HG03575 (cell line): ENCODE results near the gene NLGN2.
"Not testable (repeated sequence)": the region's sequence is repeated elsewhere in the genome, so short reads cannot be mapped to it uniquely, and the experiment has no call there.

Source experiments
- ATAC-seq: cut with Tn5 transposase; IDR thresholded peaks from one replicate; pipeline ENCODE4 v1.9.1; 2021; ENCODE audit not compliant: unreplicated experiment, insufficient number of reproducible peaks, low FRiP score; ENCODE audit errors: extremely low read depth

NLGN2 gene

DNA sequence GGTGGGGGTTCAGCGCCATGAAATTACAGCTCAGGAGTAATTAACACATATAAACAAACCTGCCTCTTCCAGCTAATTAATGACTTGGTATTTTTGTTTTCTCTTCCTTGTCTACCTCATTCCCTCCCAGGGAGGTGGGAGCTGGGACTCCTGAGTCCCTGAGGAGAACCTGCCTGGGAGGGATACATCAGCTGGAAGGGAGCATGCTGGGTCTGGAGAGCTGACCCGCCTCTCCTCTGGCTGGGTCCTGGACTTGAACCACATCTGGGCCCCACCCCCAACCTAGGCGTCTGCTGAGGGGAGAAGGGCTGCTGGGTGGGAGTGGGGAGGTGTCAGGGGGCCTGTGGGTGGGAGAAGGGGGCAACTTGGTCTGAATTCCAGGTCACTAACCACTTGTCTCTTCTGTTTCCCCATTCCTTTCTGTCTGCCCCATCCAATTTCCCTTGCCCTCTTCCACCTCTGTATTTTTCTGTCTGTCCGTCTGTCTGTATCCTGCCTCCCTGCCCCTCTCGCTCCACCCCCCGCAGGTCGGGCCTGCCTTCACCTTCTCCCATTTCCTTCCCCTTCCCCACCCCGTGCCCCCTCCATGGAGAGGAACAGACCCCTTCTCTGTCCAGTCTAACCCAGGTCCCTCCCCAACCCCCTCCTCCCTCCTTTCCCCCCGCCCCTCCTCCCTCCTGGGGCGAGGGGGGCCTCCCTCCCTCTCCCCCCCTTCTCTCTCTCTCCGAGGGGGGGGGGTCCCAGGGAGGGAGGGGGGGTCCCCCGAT is at the start of gene NLGN2:
Gene NLGN2, plus strand, starts transcription at position 361 of the 767 bp plus-strand sequence. CDS start 411 bp downstream, outside the sequence.
- ATAC-seq, result no peak

DNA sequence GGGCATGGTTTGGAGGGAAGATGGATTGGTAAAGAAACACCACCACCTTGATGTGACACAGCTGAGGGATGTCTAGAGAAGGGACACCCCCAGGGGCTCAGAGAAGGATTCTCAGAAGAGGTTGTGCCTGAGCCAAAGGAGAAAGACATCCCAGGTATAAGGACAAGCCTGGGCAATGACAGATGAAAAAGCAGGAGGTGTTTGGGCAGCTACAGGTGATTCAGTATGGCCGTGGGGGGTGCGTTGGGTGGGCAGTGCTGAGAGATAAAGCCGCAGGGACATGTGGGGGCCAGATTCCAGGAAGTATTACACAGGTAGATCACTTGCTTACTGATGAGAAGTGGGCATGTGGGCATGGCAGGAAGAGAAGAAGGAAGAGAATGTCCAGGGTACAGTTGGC is 45.7 kb upstream of the NLGN2 start:
- ATAC-seq, result no peak

DNA sequence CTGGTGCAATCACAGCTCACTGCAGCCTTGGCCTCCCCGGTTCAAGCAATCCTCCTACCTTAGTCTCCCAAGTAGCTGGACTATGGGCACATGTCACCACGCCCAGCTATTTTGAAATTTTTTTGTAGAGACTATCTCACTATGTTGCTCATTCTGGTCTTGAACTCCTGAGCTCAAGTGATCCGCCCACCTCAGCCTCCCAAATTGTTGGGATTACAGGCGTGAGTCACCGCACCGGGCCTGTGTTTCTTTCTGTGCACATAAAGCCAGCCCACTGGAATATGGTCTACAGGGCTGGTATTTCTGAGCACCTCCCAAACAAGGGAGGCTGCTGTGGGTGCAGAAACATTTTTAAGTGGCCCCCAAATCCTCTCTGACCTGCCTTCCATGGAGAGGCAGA is 44.3 kb upstream of the NLGN2 start:
- no peak for ATAC-seq

- not testable (repeated sequence) for ATAC-seq
Measured at GRCh38 chr17:7365963-7366362, 41.7 kb upstream of the NLGN2 start.

DNA sequence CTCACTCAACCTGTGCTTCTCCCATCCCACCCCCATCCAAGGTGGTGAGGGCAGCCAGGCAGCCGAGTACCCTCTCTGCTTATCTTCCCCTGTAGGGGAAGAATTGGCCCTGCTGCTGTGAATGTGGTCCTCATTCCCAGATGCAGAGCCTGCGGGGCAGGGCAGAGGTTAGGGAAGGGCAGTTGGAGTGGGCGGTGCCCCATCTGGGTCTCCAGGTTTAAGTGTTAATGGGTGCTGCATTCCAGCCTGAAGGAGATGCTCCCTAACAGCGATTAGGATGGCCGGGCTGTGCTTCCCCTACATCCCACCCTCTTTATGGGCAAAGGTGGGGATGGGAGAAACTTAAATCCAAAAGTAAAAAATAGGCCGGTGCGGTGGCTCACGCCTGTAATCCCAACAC is 40.6 kb upstream of the NLGN2 start:
- ATAC-seq, result no peak

DNA sequence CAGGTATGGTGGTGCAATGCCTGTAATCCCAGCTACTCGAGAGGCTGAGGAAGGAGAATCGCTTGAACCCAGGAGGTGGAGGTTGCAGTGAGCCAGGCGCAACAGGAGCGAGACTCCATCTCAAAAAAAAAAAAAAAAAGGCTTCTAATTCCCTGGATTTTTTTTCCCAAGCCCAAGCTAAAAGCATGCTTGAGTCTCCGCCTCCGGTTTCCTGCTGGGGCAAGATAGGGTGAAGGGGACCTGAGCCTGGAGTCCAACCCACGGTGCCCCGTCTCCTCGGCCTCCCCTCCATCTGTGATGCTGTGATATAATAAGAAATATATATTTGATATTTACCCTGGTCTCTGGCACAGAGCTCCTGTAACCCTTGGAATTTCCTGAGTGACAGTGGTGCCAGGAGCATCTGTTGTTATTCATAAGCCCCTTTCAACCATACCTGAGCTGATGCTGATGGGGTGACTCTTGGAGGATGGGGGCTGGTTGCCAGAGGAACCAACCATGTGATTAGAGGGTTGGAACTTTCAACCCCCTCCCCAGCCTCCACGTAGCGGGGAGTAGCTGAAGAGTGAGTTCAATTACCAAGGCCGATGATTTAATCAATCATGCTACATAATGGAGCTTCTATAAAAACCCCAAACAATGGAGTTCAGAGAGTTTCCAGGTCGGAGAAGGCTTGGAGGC is 39.6 kb upstream of the NLGN2 start:
- ATAC-seq, result no peak

- not testable (repeated sequence) for ATAC-seq
Measured at GRCh38 chr17:7368599-7368994, 39.0 kb upstream of the NLGN2 start.

DNA sequence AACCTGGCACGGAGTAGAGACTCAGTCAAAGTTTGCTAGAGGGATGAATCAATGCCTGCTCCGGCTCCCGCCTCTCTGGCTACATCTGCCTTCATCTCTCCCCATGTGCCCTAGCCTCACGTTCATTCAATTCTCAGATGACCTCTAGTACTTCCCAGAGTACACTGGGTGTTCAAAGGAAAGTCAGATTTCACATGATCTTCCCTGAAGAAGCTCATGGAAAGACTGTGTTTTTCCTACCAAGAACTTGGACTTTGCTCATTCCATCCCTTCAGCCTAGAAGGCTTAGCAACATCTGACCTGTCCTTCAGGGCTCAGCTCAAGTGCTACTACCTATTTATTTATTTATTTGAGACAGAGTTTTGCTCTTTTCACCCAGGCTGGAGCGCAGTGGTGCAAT is 37.8 kb upstream of the NLGN2 start:
- no peak for ATAC-seq

GRCh38 chr17:7370853-7371252 is 36.8 kb upstream of the NLGN2 start:
- no peak for ATAC-seq

DNA sequence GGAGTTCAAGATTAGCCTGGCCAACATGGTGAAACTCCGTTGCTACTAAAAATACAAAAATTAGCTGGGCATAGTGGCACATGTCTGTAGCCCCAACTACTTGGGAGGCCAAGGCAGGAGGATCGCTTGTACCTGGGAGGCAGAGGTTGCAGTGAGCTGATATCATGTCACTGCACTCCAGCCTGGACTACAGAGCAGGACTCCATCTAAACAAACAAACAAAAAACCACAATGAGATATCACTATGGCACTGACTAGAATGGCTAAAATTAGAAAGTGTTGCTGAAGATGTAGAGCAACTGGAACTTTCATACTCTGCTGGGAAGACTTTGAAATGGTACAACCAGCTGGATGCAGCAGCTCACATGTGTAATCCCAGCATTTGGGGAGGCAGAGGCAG is 33.3 kb upstream of the NLGN2 start:
- no peak for ATAC-seq

GRCh38 chr17:7379134-7379533 is 28.5 kb upstream of the NLGN2 start:
- ATAC-seq, result no peak

DNA sequence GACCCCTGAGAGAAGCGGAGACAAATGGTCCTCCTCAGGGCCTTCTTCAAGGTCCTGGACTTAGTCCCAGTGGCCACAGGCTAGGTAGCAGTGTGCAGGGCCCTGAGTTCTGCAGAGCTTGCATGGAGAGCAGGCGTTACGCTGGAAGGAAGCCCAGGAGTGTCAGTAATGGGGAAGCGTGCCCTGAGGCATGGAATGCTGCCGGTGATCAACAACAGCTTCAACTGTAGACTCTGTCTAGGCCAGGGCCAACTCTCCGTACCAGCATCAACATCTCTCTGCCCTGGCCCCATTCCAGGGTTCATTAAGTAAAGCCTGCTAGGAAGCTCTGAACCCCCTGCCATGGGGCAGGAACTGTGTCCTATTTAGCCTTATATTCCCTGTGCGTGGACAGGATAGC is 27.3 kb upstream of the NLGN2 start:
- ATAC-seq, result no peak

GRCh38 chr17:7380855-7381683 is 26.6 kb upstream of the NLGN2 start, which contains the start of gene TNK1:
TSS of gene TNK1 (plus strand) at chr17:7381089. CDS start at chr17:7382927, 1,838 bp downstream.
- ATAC-seq, result no peak

DNA sequence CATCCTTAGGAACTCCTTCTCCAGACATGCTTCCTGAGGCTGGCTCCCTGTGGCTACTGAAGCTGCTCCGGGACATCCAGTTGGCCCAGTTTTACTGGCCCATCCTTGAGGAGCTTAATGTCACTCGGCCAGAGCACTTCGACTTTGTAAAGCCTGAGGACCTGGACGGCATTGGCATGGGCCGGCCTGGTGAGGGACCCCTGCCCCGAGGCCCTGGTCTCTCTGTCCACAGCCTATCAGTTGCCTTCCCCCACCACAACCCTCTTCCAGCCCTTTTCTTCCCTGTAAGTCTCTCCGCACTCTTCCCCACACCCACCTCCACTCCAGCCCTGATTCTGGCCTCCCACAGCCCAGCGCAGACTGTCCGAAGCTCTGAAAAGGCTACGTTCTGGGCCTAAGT is 24.7 kb upstream of the NLGN2 start:
- no peak for ATAC-seq

- no peak for ATAC-seq
Measured at GRCh38 chr17:7383371-7383741, 24.3 kb upstream of the NLGN2 start.

DNA sequence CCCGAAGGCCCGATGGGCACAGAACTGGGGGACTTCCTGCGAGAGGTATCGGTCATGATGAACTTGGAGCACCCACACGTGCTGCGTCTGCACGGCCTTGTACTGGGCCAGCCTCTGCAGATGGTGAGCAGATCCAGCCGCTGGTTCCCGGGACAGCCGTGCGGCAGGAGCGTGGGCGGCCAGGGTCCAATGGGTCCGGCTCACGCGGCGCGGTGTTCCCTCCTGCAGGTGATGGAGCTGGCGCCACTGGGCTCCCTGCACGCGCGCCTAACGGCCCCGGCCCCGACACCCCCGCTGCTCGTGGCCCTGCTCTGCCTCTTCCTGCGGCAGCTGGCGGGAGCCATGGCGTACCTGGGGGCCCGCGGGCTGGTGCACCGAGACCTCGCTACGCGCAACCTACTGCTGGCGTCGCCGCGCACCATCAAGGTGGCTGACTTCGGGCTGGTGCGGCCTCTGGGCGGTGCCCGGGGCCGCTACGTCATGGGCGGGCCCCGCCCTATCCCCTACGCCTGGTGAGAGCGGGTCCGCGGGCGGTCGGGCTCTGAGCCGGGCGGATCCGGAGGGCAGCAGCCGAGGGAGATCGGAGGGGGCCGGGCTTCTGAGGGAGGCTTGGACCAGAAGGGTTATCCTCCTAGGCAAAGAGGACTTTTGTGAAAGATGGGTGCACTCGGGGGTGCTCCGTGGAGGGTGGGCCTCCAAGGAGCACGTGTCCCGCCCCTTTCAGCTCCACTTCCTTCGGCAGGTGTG is 23.7 kb upstream of the NLGN2 start:
- no peak for ATAC-seq

GRCh38 chr17:7384489-7385081 is 23.1 kb upstream of the NLGN2 start:
- ATAC-seq, result no peak

GRCh38 chr17:7388856-7389255 is 18.8 kb upstream of the NLGN2 start:
- ATAC-seq, result no peak
